Prostate gland (tissue), 2 donors: ENCODE data around the gene BAX. TPM values are rescaled to one million over a fixed set of nuclear protein-coding genes. Genes with fewer than 3 reads are reported as not detected.

Experiments used
- DNase-seq: peaks from one replicate; pipeline ENCODE4 v3.0.0-alpha.2; 2019; ENCODE audit warnings: low spot score
- H3K27ac ChIP-seq, 2 donors: fragments of 200-600 bp; sonication (generic); 2 replicates each; pipeline ENCODE4 v1.5.1; 2017 to 2019
- H3K27me3 ChIP-seq: fragments of 200-600 bp; sonication (generic); replicated peaks from 2 replicates; pipeline ENCODE4 v1.5.1; 2019; ENCODE audit not compliant: insufficient read depth
- H3K36me3 ChIP-seq, 2 donors: fragments of 200-600 bp; sonication (generic); 1 replicate in 1 of 2; 2 replicates in 1 of 2; pipeline versions ENCODE4 v1.5.1 to v1.8.1; 2017 to 2019
- H3K4me1 ChIP-seq: fragments of 200-600 bp; sonication (generic); replicated peaks from 2 replicates; pipeline ENCODE4 v1.5.1; 2019
- H3K4me3 ChIP-seq, 2 donors: fragments of 200-600 bp; sonication (generic); 2 replicates each; pipeline ENCODE4 v1.5.1; 2017 to 2019
- H3K9me3 ChIP-seq: fragments of 200-600 bp; sonication (generic); 2 replicates; pipeline ENCODE4 v1.5.1; 2017
- CTCF ChIP-seq, 4 experiments: fragments of 200-600 bp in 2 of 4; fragments of 450-650 bp in 2 of 4; sonication (generic) in 2 of 4; IDR thresholded peaks; 1 replicate in 3 of 4; 2 replicates in 1 of 4; pipeline ENCODE4 v1.5.1; 2016 to 2019; ENCODE audit warnings: antibody characterized with exemption in 4 of 4, mild to moderate bottlenecking in 2 of 4, moderate library complexity in 2 of 4
- POLR2A ChIP-seq: fragments of 450-650 bp; IDR thresholded peaks from one replicate; pipeline ENCODE4 v1.6.1; 2016; ENCODE audit warnings: antibody characterized with exemption, mild to moderate bottlenecking
- POLR2AphosphoS5 ChIP-seq: sonication (generic); formaldehyde crosslinking; IDR thresholded peaks from one replicate; pipeline ENCODE4 v1.6.1; 2017; ENCODE audit warnings: antibody characterized with exemption
- WGBS: methylation state at CpG from one replicate; pipeline ENCODE4 v1.1.5; 2018; 5-methylcytosine and 5-hydroxymethylcytosine counted together
- intact Hi-C: fragments of 100-400 bp; cut with DNase I; formaldehyde crosslinking; loops from one replicate; pipeline ENCODE4 v1.14.2; 2022
- total RNA-seq, 2 donors: library from RNA; depleted of rRNA; stranded (reverse); fragments of >200 nt; gene quantifications; one replicate each; pipeline ENCODE4 v1.1.0, GENCODE V29; 2016

The BAX gene
- total RNA-seq, 2 donors from 2014 or later: 52.1 to 62.3 TPM

- intact Hi-C loops: loop anchor here (10.0 kb wide), 1 partner anchor 323 kb away; the partner anchor contains the start of gene CA11
- WGBS: 75% methylated on average over 14 of the region's 14 CpGs
- H3K4me3 ChIP-seq: no peak overlapping the region
These were observed 12.9 kb downstream of the BAX start for GRCh38 chr19:48967346-48968178.

DNA sequence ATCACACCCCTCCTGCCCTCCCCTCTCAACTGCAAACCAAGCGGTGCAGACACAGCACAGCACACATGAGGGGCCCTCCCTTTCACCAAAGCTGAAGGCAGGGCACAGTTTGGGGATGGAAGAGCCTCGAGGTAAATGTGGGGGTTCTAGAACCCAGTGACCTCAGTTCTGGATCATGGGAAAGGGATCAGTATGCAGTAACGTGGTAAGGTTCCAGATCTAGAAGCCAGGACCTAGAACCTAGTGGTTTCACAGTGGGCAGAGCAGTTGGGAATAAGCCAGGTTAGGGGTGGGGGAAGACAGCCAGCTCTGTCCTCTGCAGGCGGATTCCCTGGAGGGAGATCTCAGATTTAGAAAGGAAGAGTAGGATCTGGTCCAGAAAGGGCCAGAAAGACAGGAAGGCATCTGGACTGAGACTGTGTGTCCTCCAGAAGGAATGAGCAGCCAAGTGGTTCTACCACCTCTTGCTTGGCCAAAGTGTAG lies 13.5 kb downstream of the BAX start:
- intact Hi-C loops: loop anchor here (10.0 kb wide), 1 partner anchor 323 kb away; the partner anchor contains the start of gene CA11
- 58% methylated on average over 4 of the region's 4 CpGs for WGBS
- Histone ChIP-seq H3K4me1 (peaks cover 7% of the 10 kb centered on the region), H3K27ac (peak overlapping the region in 1 of 2 donors; percentile 12), H3K4me3 (no peak overlapping the region), H3K36me3 (peaks cover 0 to 5% of the 10 kb centered on the region in 2 donors), H3K9me3 (no peaks in the 10 kb centered on the region), H3K27me3 (no peaks in the 10 kb centered on the region)
- no peak for TF ChIP-seq POLR2A
- DNase-seq: no peak

More at GRCh38 chr19:48967346-48968178, 12.9 kb downstream of the BAX start:
- TF ChIP-seq POLR2AphosphoS5 (no peak), CTCF (IDR thresholded peaks at IDR 0.05) (no peak)
- Histone ChIP-seq H3K27ac (peak overlapping the region in 1 of 2 donors; percentile 93), H3K36me3 (peaks cover 0 to 5% of the 10 kb centered on the region in 2 donors), H3K4me1 (peaks cover 7% of the 10 kb centered on the region), H3K27me3 (no peaks in the 10 kb centered on the region), H3K9me3 (no peaks in the 10 kb centered on the region)
- no peak for DNase-seq

DNA sequence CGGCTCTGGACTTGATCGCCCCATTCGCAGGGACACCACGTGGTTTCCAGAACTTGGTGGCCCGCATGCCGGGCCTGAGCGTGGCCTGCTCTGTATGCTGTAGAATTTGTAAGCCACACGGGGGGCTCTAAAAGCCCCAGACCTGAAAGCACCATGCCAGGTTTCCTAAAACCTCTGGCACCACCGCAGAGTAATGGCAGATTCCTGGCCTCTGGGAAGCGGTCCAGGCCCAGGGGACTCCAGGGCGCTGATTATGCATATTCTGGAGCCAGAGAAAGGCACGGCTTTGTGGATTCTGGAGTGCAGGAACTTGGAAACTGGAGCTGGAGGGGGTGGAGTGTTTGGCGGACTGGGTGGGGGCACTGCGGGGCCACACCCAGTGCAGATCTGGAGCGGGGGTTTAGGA lies 14.1 kb downstream of the BAX start:
- intact Hi-C loops: loop anchor here (10.0 kb wide), 1 partner anchor 324 kb away; the partner anchor contains the start of gene CA11
- H3K9me3 ChIP-seq: no peaks in the 10 kb centered on the region
- H3K27me3 ChIP-seq: no peaks in the 10 kb centered on the region
- peaks cover 7% of the 10 kb centered on the region for H3K4me1 ChIP-seq
- no peak overlapping the region for H3K4me3 ChIP-seq
- TF ChIP-seq POLR2AphosphoS5: no peak
- no peak for TF ChIP-seq POLR2A
- TF ChIP-seq CTCF (IDR thresholded peaks at IDR 0.05): no peak
- DNase-seq: no peak
- peak overlapping the region in 1 of 2 donors; percentile 12 for H3K27ac ChIP-seq
- 86% methylated on average over 15 of the region's 15 CpGs for WGBS
- peaks cover 0 to 10% of the 10 kb centered on the region in 2 donors for H3K36me3 ChIP-seq

DNA sequence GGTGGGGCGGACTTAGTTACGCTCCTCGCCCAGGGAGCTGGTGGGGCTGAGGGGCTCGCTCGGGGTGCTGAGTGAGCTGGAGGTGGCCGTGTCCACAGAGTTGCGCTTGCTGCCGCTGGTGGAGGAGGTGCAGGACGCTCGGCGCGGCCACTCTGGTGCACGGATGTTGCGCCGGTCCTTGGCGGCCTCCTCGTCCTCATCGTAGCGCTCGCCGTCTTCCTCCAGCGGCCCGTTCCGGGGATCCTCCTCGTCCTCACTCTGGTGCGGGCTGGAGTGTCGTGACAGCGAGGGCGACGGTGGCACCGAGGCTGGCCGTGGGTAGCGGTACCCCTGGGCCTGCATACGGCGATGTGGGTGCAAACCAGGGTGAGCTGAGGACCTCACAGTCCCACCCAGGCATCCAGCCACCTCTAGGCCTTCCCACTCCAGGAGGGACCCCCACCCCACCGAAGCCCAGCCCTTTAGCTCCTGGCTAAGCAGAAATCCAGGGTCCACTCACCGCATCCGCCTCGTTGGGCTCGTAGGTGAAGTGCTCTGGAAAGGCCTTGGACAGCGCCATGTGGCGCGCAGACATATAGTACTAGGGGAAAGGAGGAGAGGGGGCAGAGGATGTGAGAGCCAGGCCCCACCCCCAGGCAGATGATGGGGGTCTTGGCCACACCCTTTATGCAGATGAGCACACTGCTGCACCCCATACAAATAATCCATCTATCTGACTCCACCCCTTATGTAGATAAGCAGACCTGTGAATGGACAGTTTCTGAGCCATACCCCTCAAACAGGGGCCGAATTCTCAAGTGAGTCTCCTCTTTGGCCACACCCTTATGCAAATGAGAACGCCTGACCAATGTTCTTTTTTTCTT lies 14.8 kb downstream of the BAX start:
- peaks cover 0 to 15% of the 10 kb centered on the region in 2 donors for H3K36me3 ChIP-seq
- H3K9me3 ChIP-seq: no peaks in the 10 kb centered on the region
- 91% methylated on average over 45 of the region's 45 CpGs for WGBS
- no peak for TF ChIP-seq POLR2A
- no peak for TF ChIP-seq POLR2AphosphoS5
- TF ChIP-seq CTCF (IDR thresholded peaks at IDR 0.05): no peak
- intact Hi-C loops: loop anchor here (5.0 to 10.0 kb wide), 2 partner anchors 172 to 325 kb away; partner anchors contain the start of gene CA11
- peaks cover 7% of the 10 kb centered on the region for H3K4me1 ChIP-seq
- no peak overlapping the region for H3K27ac ChIP-seq
- H3K4me3 ChIP-seq: no peak overlapping the region
- H3K27me3 ChIP-seq: no peaks in the 10 kb centered on the region
- DNase-seq: no peak
